ENCODE measurements around the gene HLA-E. TPM values are rescaled to one million over a fixed set of nuclear protein-coding genes. Genes with fewer than 3 reads are reported as not detected.

The HLA-E gene
- total RNA-seq, 1 donor from 2014 or later: 385 TPM

GRCh38 chr6:30541515-30542403 is 52.5 kb downstream of the HLA-E start:
- peak; percentile 77 for DNase-seq (ENCODE audit: low spot score)

- DNase-seq (ENCODE audit: low spot score): no peak
These were observed 53.1 kb downstream of the HLA-E start for GRCh38 chr6:30542404-30542725.

- DNase-seq (ENCODE audit: low spot score): no peak
These were observed 53.6 kb downstream of the HLA-E start for GRCh38 chr6:30542915-30543314.

Other genes starting within 250 kb of the HLA-E start
- gene TRIM39, start 162.6 kb upstream of the HLA-E start, total RNA-seq: 14.0 TPM
- gene RPP21, start 144.4 kb upstream of the HLA-E start, total RNA-seq: 42.6 TPM
- gene GNL1, start 67.0 kb downstream of the HLA-E start, total RNA-seq: 68.1 TPM
- 8.0 TPM for gene PRR3, start 67.8 kb downstream of the HLA-E start, total RNA-seq
- gene ABCF1, start 81.9 kb downstream of the HLA-E start, total RNA-seq: 48.7 TPM
- gene PPP1R10, start 127.7 kb downstream of the HLA-E start, total RNA-seq: 95.6 TPM
- gene MRPS18B, start 128.3 kb downstream of the HLA-E start, total RNA-seq: 45.2 TPM
- gene ATAT1, start 137.4 kb downstream of the HLA-E start, total RNA-seq: 23.5 TPM
- gene C6orf136, start 157.6 kb downstream of the HLA-E start, total RNA-seq: 30.3 TPM
- gene DHX16, start 183.5 kb downstream of the HLA-E start, total RNA-seq: 31.2 TPM
- 44.0 TPM for gene PPP1R18, start 197.1 kb downstream of the HLA-E start, total RNA-seq
- gene NRM, start 201.5 kb downstream of the HLA-E start, total RNA-seq: 7.7 TPM
- gene MDC1, start 227.8 kb downstream of the HLA-E start, total RNA-seq: 33.4 TPM
- gene TUBB, start 230.8 kb downstream of the HLA-E start, total RNA-seq: 277 TPM

Data from mucosa of gallbladder (tissue), 1 donor.